ENCODE data around the gene AGAP1. TPM values are rescaled to one million over a fixed set of nuclear protein-coding genes. Genes with fewer than 3 reads are reported as not detected.

The AGAP1 gene
- total RNA-seq, 1 experiment from 2014 or later: 23.4 TPM

DNA sequence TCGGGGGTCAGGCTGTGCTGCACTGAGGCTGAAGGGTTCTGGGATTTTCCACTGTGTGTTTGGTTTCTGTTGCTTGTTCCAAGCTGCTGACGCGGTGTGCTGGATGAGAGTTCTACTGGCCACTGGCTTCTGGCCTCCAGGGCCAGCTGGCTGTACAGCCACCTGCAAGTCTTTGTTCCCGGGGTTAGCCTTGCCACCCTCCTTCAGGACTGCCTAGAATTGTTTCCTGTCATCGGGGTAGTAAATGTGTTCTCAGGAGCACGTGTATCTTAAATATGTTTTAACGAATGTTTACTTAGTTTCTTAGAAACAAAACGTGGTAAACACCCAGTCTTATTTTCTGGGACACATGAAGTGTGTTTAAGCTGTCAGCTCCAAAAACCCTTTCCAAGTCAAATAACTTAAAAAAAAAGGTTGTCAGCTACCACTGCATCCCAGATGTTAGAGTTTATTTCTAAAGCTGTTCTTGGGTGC is 231.2 kb downstream of the AGAP1 start:
- peaks cover 23% of the 10 kb centered on the region for H3K36me3 ChIP-seq
- H3K9me3 ChIP-seq (replicated peaks): no peaks in the 10 kb centered on the region
- no peak overlapping the region for H3K4me3 ChIP-seq
- H3K27me3 ChIP-seq (replicated peaks): no peaks in the 10 kb centered on the region
- H3K27ac ChIP-seq: no peak overlapping the region
- H3K4me1 ChIP-seq (replicated peaks): no peaks in the 10 kb centered on the region; the same call in 1 of the 2 replicates
- DNase-seq (ENCODE audit: low read depth in 1 of 2, low spot score in 2 of 2): no peak

DNA sequence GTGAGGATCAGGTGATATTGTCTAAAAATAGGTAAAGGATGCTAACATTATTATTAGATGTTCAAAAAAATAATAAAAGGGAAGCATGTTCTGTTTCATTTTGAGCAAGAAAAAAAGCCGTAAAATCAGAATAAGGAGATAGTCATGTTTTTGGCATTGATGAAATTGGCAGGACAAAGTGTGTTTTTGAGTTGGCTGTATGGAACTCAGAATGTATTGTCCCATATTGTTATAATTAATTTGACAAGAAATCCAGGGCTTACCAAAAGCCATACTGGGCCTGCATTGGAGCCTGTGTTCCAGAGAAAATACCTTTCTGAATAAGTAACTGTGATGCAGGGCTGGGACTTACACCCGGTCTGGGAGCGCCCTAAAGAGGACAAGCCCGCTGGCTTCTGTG is 232.0 kb downstream of the AGAP1 start:
- DNase-seq (ENCODE audit: low read depth in 1 of 2, low spot score in 2 of 2): no peak
- H3K36me3 ChIP-seq: peaks cover 23% of the 10 kb centered on the region
- H3K27ac ChIP-seq: no peak overlapping the region
- H3K9me3 ChIP-seq (replicated peaks): no peaks in the 10 kb centered on the region
- no peaks in the 10 kb centered on the region for H3K27me3 ChIP-seq (replicated peaks)
- no peak overlapping the region for H3K4me3 ChIP-seq
- no peaks in the 10 kb centered on the region for H3K4me1 ChIP-seq (replicated peaks)

DNA sequence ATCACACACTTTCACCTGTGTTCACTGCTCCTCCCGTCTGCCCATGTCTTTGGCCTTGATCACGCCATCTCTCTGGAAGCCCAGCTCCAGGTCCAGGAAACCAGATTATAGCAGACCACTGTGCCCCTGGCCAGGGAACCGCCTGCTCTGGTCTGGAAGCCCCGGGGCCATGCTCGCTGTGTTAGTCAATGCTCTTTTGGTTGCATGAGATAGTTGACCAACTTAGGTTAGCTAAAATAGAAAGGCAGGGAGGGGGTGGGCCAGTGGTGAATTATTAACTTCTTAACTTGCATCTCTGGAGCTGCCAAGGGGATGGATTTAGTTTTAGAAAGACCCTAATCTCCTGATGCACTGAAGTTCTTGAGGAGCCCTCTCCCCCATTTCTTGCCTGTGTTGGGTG is 232.7 kb downstream of the AGAP1 start:
- Histone ChIP-seq H3K27me3 (replicated peaks) (no peaks in the 10 kb centered on the region), H3K9me3 (replicated peaks) (no peaks in the 10 kb centered on the region), H3K36me3 (peaks cover 17% of the 10 kb centered on the region), H3K27ac (no peak overlapping the region), H3K4me3 (no peak overlapping the region), H3K4me1 (replicated peaks) (no peaks in the 10 kb centered on the region)
- DNase-seq (ENCODE audit: low read depth in 1 of 2, low spot score in 2 of 2): no peak

DNA sequence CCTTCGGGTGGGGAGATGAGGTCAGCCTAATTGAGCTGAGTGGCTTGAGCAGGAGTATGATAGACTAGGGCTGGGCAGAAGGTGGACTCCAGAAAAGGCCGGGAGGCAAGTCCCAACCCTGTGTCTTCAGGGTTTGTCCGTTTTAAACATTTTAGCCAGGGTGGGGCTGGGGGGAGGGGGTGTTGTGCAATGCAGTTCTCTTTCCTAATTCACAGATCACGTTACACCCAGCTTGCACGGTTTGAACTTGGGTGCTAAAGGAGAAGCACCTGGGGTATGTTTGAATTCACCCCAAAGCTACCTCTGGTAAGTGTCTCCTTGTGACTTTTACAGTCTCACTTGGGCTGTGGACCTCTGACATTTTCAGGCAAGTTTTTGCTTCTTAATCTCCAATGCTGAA is 233.3 kb downstream of the AGAP1 start:
- peaks cover 15% of the 10 kb centered on the region for H3K36me3 ChIP-seq
- H3K4me1 ChIP-seq (replicated peaks): no peaks in the 10 kb centered on the region
- H3K9me3 ChIP-seq (replicated peaks): no peaks in the 10 kb centered on the region
- DNase-seq (ENCODE audit: low read depth in 1 of 2, low spot score in 2 of 2): no peak
- no peaks in the 10 kb centered on the region for H3K27me3 ChIP-seq (replicated peaks)
- no peak overlapping the region for H3K27ac ChIP-seq
- no peak overlapping the region for H3K4me3 ChIP-seq

DNA sequence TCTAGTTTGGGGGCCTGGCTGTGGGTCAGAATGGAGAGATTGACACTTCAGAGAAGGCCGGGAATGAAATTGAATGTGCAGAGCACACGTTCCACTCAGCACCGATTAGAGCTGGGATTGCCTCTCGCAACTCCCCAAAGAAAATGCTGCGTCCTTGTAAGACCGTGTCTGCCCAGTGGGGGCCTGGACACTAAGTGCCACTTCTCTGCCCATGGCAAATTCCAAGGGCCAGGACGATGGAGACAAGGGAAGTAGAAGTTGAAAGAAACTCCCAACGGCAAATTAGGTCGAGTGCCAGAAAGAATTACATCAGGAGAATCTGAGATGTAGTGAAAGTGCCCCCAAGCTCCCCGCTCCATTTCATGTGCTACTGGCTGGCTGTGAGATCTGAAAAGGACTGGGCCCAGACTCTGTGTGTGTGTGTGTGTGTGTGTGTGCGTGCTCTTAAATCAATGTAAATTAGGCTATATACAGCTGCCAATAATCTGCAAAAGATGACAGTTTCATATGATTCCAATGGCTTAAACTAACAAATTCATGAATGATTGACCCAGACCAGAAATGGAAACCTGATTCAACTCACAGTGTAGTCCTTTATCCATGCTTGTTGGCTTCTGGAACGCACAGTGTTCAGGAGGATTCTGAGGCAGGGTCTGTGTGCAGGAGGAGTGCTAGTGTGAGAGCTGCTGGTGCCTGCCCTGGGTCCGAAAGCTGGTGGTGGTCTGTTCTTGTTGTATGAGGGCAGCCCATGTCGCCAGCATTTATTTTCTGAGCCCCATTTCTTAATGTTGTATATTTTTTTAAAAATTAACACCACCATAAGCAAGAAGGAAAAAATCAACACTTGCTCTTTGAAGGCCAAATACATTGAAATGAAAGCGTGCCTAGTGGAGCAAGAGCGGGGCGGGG is 234.3 kb downstream of the AGAP1 start:
- no peak for DNase-seq (ENCODE audit: low read depth in 1 of 2, low spot score in 2 of 2)
- H3K36me3 ChIP-seq: peaks cover 12% of the 10 kb centered on the region
- no peak overlapping the region for H3K27ac ChIP-seq
- no peaks in the 10 kb centered on the region for H3K27me3 ChIP-seq (replicated peaks)
- H3K4me3 ChIP-seq: no peak overlapping the region
- no peaks in the 10 kb centered on the region for H3K4me1 ChIP-seq (replicated peaks)
- no peaks in the 10 kb centered on the region for H3K9me3 ChIP-seq (replicated peaks)

DNA sequence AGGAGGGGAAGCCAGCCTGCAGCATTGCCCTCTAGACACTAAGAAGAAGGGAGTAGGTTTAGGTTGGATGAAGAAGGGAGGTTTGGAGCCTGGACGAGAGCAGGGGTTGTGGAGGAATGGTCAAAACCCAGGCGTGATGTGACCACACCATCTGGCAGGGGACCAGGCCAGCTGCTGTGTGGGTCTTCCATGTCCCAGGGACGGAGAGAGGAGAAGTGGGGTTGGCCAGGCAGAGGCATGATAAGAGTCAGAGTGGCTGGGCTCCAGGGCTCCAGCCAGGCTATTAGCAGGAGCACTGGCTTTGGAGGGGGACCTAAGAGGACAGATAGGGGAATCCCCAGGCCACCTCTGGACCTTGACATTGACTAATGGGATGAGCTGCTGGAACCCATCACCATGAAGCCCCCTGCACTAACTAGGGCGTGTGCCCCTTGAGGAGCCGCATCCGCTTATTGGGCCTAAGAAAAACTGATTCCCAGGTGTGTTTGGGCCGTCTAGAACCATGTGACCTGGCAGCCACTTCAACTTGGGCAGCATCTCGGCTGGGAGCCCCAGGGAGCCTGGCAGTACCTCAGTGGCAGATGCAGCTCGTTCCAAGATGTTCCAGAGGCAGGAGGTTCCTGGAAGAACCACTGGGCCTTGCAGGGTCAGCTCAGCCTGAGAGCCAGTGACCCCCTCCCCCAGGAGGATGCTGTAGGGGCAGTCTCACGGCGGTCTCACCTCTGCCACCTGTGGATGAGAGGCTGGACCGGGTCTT is 235.1 kb downstream of the AGAP1 start:
- H3K27ac ChIP-seq: no peak overlapping the region

DNA sequence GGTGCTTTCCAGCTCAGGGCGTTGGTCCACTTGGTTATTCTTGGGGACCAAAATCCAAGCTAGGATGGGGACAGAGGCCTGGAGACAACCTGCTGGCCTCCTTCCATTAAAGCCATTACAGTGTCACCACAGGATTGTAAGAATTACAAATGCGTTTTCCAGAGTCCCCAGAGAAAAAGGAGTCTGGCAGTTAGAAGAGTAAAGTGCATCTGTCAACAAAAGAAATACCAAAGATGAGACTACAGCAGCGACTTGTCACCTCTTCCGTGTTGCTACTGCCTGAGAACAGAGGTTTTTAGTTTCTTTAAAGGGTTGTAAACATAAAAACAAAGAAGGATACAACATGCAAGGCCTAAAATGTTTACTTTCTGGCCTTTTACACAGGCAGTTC is 235.7 kb downstream of the AGAP1 start:
- Histone ChIP-seq H3K36me3 (peaks cover 8% of the 10 kb centered on the region), H3K9me3 (replicated peaks) (no peaks in the 10 kb centered on the region), H3K4me3 (no peak overlapping the region), H3K27ac (no peak overlapping the region), H3K27me3 (replicated peaks) (no peaks in the 10 kb centered on the region), H3K4me1 (replicated peaks) (no peaks in the 10 kb centered on the region)
- no peak for DNase-seq (ENCODE audit: low read depth in 1 of 2, low spot score in 2 of 2)

More for the DNA sequence above, 235.1 kb downstream of the AGAP1 start:
- DNase-seq (ENCODE audit: low read depth in 1 of 2, low spot score in 2 of 2): no peak
- H3K4me3 ChIP-seq: no peak overlapping the region
- H3K9me3 ChIP-seq (replicated peaks): no peaks in the 10 kb centered on the region
- H3K4me1 ChIP-seq (replicated peaks): no peaks in the 10 kb centered on the region
- peaks cover 8% of the 10 kb centered on the region for H3K36me3 ChIP-seq
- no peaks in the 10 kb centered on the region for H3K27me3 ChIP-seq (replicated peaks)

DNA sequence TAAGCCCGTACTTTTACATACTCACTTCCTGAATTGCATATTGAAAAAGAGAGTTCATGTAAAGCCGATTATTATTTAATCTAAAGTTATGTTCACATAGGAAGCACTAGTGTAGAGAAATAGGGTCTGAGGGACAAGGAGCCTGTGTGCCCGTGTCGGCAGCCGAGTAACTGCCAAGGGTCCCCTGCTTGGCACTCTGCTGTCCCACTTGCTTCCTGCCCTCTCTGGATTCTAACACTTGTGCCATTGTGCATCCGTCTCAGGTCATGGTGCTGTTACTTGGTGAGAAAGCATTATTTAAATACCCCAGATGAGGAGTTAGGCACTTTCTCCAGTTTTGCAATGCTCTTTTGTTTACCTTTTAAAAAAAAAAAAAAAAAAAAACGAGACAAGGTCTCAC is 236.3 kb downstream of the AGAP1 start:
- no peaks in the 10 kb centered on the region for H3K4me1 ChIP-seq (replicated peaks)
- H3K4me3 ChIP-seq: no peak overlapping the region
- no peaks in the 10 kb centered on the region for H3K27me3 ChIP-seq (replicated peaks)
- H3K36me3 ChIP-seq: peaks cover 8% of the 10 kb centered on the region
- DNase-seq (ENCODE audit: low read depth in 1 of 2, low spot score in 2 of 2): no peak
- H3K27ac ChIP-seq: no peak overlapping the region
- H3K9me3 ChIP-seq (replicated peaks): no peaks in the 10 kb centered on the region

DNA sequence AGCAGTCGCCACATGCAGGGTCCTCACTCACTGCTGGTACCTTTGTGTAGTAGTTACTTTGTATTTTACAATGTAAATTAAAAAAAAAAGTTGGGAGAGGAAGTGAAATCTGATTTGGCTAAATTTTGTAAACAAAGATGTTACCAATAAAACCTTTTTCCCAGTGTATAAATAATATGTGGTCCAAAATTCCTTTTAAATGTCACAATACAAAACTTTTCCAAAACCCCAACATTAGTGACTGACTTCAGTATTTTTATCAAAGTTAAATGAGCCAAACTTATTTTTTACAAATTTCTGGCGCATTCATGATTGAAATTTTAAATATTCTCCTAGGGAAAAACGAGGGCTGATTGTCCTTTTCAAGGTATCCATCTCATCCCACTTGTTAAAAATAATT is 239.9 kb downstream of the AGAP1 start:
- DNase-seq (ENCODE audit: low read depth in 1 of 2, low spot score in 2 of 2): no peak
- no peaks in the 10 kb centered on the region for H3K27me3 ChIP-seq (replicated peaks)
- H3K4me3 ChIP-seq: no peak overlapping the region
- peaks cover 14% of the 10 kb centered on the region for H3K36me3 ChIP-seq
- H3K9me3 ChIP-seq (replicated peaks): no peaks in the 10 kb centered on the region
- no peak overlapping the region for H3K27ac ChIP-seq
- H3K4me1 ChIP-seq (replicated peaks): no peaks in the 10 kb centered on the region

DNA sequence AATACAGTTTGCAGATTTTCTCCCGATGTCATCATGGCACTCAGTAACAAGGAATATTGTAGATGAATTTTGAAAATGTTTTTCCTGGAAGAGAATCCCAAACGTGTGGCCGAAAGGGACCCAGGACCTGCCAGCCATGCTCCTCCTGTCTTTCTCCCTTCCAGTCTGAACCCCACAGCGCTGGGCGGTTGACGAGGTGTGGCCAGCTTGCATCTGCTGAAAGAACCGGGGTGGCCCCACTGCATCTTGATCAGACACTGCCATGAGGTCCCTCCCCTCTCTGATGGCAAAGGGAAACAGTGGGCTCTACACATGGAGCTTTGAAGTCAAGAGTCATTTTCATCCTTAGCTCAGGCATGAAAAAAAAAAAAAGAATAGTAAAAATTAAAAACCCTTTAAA is 240.3 kb downstream of the AGAP1 start:
- Histone ChIP-seq H3K36me3 (peaks cover 14% of the 10 kb centered on the region), H3K4me3 (no peak overlapping the region), H3K4me1 (replicated peaks) (no peaks in the 10 kb centered on the region), H3K9me3 (replicated peaks) (no peaks in the 10 kb centered on the region), H3K27ac (no peak overlapping the region), H3K27me3 (replicated peaks) (no peaks in the 10 kb centered on the region)
- DNase-seq (ENCODE audit: low read depth in 1 of 2, low spot score in 2 of 2): no peak

DNA sequence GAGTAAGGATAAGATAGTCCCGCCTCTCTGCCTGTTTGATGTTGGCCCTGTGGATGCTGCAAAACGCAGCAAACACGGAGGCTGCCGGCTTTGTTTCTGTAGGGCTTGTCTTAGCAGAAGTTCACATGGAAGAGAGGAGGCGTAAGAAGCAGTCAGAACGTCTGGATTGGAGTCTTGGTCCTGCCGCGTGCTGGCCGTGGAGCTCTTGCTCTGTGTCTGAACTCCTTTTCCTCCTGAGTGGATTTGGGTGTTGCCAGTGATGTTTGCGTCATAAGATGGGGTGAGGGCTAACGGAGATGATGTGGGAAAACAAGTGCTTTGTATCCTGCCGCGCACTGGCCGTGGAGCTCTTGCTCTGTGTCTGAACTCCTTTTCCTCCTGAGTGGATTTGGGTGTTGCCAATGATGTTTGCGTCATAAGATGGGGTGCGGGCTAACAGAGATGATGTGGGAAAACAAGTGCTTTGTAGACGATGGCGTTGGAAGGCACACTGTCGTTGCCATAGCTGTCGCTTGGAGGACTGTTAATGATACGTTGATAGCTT is 240.9 kb downstream of the AGAP1 start:
- no peak for DNase-seq (ENCODE audit: low read depth in 1 of 2, low spot score in 2 of 2)
- H3K27ac ChIP-seq: no peak overlapping the region
- no peak overlapping the region for H3K4me3 ChIP-seq
- H3K4me1 ChIP-seq (replicated peaks): no peaks in the 10 kb centered on the region
- no peaks in the 10 kb centered on the region for H3K9me3 ChIP-seq (replicated peaks)
- no peaks in the 10 kb centered on the region for H3K27me3 ChIP-seq (replicated peaks)
- H3K36me3 ChIP-seq: peaks cover 12% of the 10 kb centered on the region

DNA sequence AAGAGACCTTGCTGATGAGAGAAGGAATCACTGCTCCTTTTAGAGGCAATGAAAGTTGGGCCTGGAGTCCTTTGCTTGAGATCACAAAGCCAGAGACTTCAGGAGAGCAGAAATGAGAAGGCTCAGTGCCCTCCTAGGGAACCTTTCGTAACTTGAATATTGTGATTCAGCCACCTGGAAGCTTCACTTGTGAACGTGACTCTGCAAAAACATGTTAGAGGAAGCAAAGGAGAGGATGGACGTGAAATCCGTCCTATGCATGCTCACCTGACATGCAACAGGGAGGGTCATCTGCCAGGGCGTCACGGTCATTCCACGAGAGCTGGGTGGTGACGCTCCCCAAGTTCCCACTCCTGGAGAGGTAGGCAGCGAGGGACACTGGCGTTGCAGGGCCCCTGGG is 243.6 kb downstream of the AGAP1 start:
- Histone ChIP-seq H3K27me3 (replicated peaks) (no peaks in the 10 kb centered on the region), H3K4me3 (no peak overlapping the region), H3K36me3 (peaks cover 15% of the 10 kb centered on the region), H3K9me3 (replicated peaks) (no peaks in the 10 kb centered on the region), H3K4me1 (replicated peaks) (no peaks in the 10 kb centered on the region), H3K27ac (no peak overlapping the region)
- no peak for DNase-seq (ENCODE audit: low read depth in 1 of 2, low spot score in 2 of 2)

DNA sequence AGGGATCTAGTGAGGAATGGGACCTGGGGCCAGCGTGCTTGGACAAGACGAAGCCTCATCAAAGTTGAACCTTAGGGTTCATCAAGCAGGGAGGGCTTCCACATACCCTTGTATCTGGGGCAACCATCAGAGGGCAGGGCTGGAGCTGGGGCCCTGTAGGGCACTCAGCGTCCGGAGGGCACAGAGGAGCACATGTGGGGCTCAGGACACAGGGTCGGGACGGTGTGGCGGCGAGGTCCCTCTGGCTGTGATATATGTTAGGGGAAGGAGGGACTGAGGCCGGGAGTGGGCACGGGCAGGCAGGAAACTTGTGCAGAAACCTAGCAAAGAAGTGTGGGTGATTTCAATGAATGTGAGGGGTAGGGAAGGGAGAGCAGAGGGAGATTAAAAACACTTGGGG is 244.0 kb downstream of the AGAP1 start:
- Histone ChIP-seq H3K9me3 (replicated peaks) (no peaks in the 10 kb centered on the region), H3K27me3 (replicated peaks) (no peaks in the 10 kb centered on the region), H3K36me3 (peaks cover 15% of the 10 kb centered on the region), H3K27ac (no peak overlapping the region), H3K4me3 (no peak overlapping the region), H3K4me1 (replicated peaks) (no peaks in the 10 kb centered on the region)
- no peak for DNase-seq (ENCODE audit: low read depth in 1 of 2, low spot score in 2 of 2)
